K562 (cell line): ENCODE results near the gene GUCY1A1.

Experiments
- ESRRA ChIP-seq: fragments of 450-650 bp; IDR thresholded peaks from 2 replicates; pipeline ENCODE4 v1.6.1; 2014; ENCODE audit warnings: low read depth, mild to moderate bottlenecking, moderate library complexity, borderline replicate concordance
- HDAC6 ChIP-seq: IDR thresholded peaks from 2 replicates; pipeline ENCODE4 v1.6.1; 2012; ENCODE audit warnings: low read depth, mild to moderate bottlenecking, control low read depth, inconsistent platforms, low read length, moderate library complexity
- IFI16 ChIP-seq: fragments of 250-450 bp; sonication (Bioruptor Pico); IDR thresholded peaks from 2 replicates; pipeline ENCODE4 v2.1.2; 2022; ENCODE audit warnings: mild to moderate bottlenecking, inconsistent platforms
- POLR2A ChIP-seq: fragments of 450-650 bp; conservative IDR thresholded peaks from 2 replicates; pipeline ENCODE4 v1.6.1; 2016
- TSC22D4 ChIP-seq: fragments of 450-650 bp; IDR thresholded peaks from 2 replicates; pipeline ENCODE4 v1.6.1; 2016; ENCODE audit warnings: missing genetic modification characterization, missing biosample characterization, control low read depth
- ZNF165 ChIP-seq: fragments of 250-450 bp; sonication (Bioruptor Pico); IDR thresholded peaks from 2 replicates; pipeline ENCODE4 v1.4.0; 2020; ENCODE audit warnings: borderline replicate concordance
- ZNF584 ChIP-seq: fragments of 200-800 bp; sonication (Bioruptor generic); IDR thresholded peaks from 2 replicates; pipeline ENCODE4 v1.6.1; 2016; ENCODE audit warnings: low read depth, mild to moderate bottlenecking, missing genetic modification characterization, missing compliant biosample characterization
- ZNF707 ChIP-seq: fragments of 250-450 bp; sonication (Bioruptor Pico); conservative IDR thresholded peaks from 2 replicates; pipeline ENCODE4 v1.8.0; 2022; ENCODE audit warnings: inconsistent platforms, mild to moderate bottlenecking, moderate library complexity
- TF ChIP-seq, protein P1 (sequence below), 3 experiments: IDR thresholded peaks in 2 of 3; conservative IDR thresholded peaks in 1 of 3; 2 replicates each; pipeline ENCODE4 v1.5.1; 2011 to 2012; ENCODE audit warnings: low read length in 3 of 3, mild to moderate bottlenecking in 3 of 3, control low read depth in 2 of 3, improper control_type of control experiment in 1 of 3, inconsistent platforms in 1 of 3, low read depth in 1 of 3, mixed read lengths in 1 of 3, moderate library complexity in 1 of 3; ENCODE audit not compliant: insufficient read depth in 2 of 3
- TF ChIP-seq, protein P2 (sequence below): IDR thresholded peaks from 2 replicates; pipeline ENCODE4 v1.6.1; 2012; ENCODE audit warnings: low read depth, low read length, improper control_type of control experiment, borderline replicate concordance
- TF ChIP-seq, protein P3 (sequence below): fragments of 250-450 bp; sonication (Bioruptor Pico); IDR thresholded peaks from 2 replicates; pipeline ENCODE4 v1.8.0; 2021; ENCODE audit warnings: mild to moderate bottlenecking, moderate library complexity
- TF ChIP-seq, protein P4 (sequence below): IDR thresholded peaks from 2 replicates; pipeline ENCODE4 v1.6.1; 2011; ENCODE audit warnings: borderline replicate concordance, low read depth, mild to moderate bottlenecking, moderate library complexity, low read length; ENCODE audit not compliant: insufficient read depth, poor library complexity, severe bottlenecking

DNA sequence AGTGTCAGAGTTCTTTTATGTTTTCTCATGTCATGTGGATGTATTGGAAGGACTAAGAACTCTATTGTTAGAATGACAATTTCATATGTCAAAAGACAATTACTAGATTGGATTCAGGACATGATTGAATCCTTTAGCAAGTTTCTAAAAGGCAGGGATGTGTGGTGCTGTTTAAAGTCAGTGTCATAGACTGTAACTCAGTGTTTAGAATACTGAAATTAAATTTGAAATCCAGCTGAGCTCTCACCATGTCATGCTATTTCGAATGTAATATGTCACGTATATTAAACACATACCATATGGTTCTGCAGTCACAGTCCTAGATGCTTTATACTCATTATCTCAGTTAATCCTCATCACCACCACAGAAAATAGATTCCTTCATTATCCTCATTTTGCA lies 100.0 kb downstream of the GUCY1A1 start:
- TF ChIP-seq TSC22D4 (tag) (no peak), ZNF165 (CRISPR knock-in tag) (no peak), ZNF707 (CRISPR knock-in tag) (no peak), POLR2A (no peak), ZNF584 (CRISPR knock-in tag) (no peak), HDAC6 (no peak), ESRRA (no peak), IFI16 (no peak)
- TF ChIP-seq, protein P1, sequence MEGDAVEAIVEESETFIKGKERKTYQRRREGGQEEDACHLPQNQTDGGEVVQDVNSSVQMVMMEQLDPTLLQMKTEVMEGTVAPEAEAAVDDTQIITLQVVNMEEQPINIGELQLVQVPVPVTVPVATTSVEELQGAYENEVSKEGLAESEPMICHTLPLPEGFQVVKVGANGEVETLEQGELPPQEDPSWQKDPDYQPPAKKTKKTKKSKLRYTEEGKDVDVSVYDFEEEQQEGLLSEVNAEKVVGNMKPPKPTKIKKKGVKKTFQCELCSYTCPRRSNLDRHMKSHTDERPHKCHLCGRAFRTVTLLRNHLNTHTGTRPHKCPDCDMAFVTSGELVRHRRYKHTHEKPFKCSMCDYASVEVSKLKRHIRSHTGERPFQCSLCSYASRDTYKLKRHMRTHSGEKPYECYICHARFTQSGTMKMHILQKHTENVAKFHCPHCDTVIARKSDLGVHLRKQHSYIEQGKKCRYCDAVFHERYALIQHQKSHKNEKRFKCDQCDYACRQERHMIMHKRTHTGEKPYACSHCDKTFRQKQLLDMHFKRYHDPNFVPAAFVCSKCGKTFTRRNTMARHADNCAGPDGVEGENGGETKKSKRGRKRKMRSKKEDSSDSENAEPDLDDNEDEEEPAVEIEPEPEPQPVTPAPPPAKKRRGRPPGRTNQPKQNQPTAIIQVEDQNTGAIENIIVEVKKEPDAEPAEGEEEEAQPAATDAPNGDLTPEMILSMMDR (IDR thresholded peaks at IDR 0.05 in 2 of 3, conservative IDR thresholded peaks at IDR 0.05 in 1 of 3; ENCODE audit: insufficient read depth in 2 of 3, low read depth in 1 of 3, low read length in 3 of 3): no peak
- TF ChIP-seq, protein P2, sequence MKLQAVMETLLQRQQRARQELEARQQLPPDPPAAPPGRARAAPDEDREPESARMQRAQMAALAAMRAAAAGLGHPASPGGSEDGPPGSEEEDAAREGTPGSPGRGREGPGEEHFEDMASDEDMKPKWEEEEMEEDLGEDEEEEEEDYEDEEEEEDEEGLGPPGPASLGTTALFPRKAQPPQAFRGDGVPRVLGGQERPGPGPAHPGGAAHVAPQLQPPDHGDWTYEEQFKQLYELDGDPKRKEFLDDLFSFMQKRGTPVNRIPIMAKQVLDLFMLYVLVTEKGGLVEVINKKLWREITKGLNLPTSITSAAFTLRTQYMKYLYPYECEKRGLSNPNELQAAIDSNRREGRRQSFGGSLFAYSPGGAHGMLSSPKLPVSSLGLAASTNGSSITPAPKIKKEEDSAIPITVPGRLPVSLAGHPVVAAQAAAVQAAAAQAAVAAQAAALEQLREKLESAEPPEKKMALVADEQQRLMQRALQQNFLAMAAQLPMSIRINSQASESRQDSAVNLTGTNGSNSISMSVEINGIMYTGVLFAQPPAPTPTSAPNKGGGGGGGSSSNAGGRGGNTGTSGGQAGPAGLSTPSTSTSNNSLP: no peak
- TF ChIP-seq, protein P3, sequence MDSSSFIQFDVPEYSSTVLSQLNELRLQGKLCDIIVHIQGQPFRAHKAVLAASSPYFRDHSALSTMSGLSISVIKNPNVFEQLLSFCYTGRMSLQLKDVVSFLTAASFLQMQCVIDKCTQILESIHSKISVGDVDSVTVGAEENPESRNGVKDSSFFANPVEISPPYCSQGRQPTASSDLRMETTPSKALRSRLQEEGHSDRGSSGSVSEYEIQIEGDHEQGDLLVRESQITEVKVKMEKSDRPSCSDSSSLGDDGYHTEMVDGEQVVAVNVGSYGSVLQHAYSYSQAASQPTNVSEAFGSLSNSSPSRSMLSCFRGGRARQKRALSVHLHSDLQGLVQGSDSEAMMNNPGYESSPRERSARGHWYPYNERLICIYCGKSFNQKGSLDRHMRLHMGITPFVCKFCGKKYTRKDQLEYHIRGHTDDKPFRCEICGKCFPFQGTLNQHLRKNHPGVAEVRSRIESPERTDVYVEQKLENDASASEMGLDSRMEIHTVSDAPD (CRISPR knock-in tag): no peak
- TF ChIP-seq, protein P4, sequence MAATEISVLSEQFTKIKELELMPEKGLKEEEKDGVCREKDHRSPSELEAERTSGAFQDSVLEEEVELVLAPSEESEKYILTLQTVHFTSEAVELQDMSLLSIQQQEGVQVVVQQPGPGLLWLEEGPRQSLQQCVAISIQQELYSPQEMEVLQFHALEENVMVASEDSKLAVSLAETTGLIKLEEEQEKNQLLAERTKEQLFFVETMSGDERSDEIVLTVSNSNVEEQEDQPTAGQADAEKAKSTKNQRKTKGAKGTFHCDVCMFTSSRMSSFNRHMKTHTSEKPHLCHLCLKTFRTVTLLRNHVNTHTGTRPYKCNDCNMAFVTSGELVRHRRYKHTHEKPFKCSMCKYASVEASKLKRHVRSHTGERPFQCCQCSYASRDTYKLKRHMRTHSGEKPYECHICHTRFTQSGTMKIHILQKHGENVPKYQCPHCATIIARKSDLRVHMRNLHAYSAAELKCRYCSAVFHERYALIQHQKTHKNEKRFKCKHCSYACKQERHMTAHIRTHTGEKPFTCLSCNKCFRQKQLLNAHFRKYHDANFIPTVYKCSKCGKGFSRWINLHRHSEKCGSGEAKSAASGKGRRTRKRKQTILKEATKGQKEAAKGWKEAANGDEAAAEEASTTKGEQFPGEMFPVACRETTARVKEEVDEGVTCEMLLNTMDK: no peak
